ENCODE results near the gene GM2A.

Gene GM2A

GRCh38 chr5:151252762-151253604, at the start of gene GM2A:
Gene GM2A, plus strand, starts transcription at chr5:151253185. Its CDS starts 32 bp downstream, at chr5:151253217.
- peak; percentile 100 for DNase-seq

- no peak for DNase-seq
Observed at GRCh38 chr5:151204051-151204450, 48.9 kb upstream of the GM2A start.

- DNase-seq, result no peak
Observed at GRCh38 chr5:151205411-151205810, 47.6 kb upstream of the GM2A start.

GRCh38 chr5:151208481-151208914, 44.5 kb upstream of the GM2A start:
- DNase-seq, result peak; percentile 41

- DNase-seq, result no peak
Observed at GRCh38 chr5:151212406-151212798, 40.6 kb upstream of the GM2A start.

GRCh38 chr5:151213803-151214613, 39.0 kb upstream of the GM2A start:
- DNase-seq, result peak; percentile 98

- peak; percentile 42 for DNase-seq
Observed at GRCh38 chr5:151214614-151215545, 38.1 kb upstream of the GM2A start.

- no peak for DNase-seq
Observed at GRCh38 chr5:151215546-151215880, 37.5 kb upstream of the GM2A start.

GRCh38 chr5:151216781-151217180, 36.2 kb upstream of the GM2A start:
- no peak for DNase-seq

- DNase-seq, result no peak
Observed at GRCh38 chr5:151218177-151218576, 34.8 kb upstream of the GM2A start.

GRCh38 chr5:151219138-151219537, 33.8 kb upstream of the GM2A start:
- no peak for DNase-seq

- DNase-seq, result peak; percentile 33
Observed at GRCh38 chr5:151219789-151220188, 33.2 kb upstream of the GM2A start.

GRCh38 chr5:151221574-151221973, 31.4 kb upstream of the GM2A start:
- no peak for DNase-seq

- DNase-seq, result no peak
Observed at GRCh38 chr5:151222054-151222789, 30.8 kb upstream of the GM2A start.

- DNase-seq, result peak; percentile 49
Observed at GRCh38 chr5:151222790-151223446, 30.1 kb upstream of the GM2A start.

GRCh38 chr5:151223447-151224264, 29.3 kb upstream of the GM2A start, which contains the start of gene CCDC69:
Gene CCDC69, minus strand, starts transcription at chr5:151224092. Its CDS starts 122 bp downstream, at chr5:151223970.
- peak; percentile 84 for DNase-seq

GRCh38 chr5:151224372-151224771, 28.6 kb upstream of the GM2A start:
- DNase-seq, result peak; percentile 70

- no peak for DNase-seq
Observed at GRCh38 chr5:151225071-151225470, 27.9 kb upstream of the GM2A start.

- no peak for DNase-seq
Observed at GRCh38 chr5:151225475-151225874, 27.5 kb upstream of the GM2A start.

GRCh38 chr5:151227918-151228447, 25.0 kb upstream of the GM2A start:
- DNase-seq, result no peak
